ENCODE measurements around the gene DOHH. TPM values are rescaled to one million over a fixed set of nuclear protein-coding genes. Genes with fewer than 3 reads are reported as not detected.

DOHH gene
- polyA plus RNA-seq, 1 donor (not counting 4 experiments of a cell fraction or from before 2014, with no cell fraction given), result 4.2 TPM

- Histone ChIP-seq H3K9me3 (ENCODE audit: control insufficient read depth, low read depth, low read length) (no peaks in the 10 kb centered on the region), H3K36me3 (ENCODE audit: control insufficient read depth in 2 of 2, extremely low read depth in 1 of 2, insufficient read depth in 2 of 2, low read length in 2 of 2) (peaks cover 31% of the 10 kb centered on the region in 2 experiments), H3K79me2 (ENCODE audit: control insufficient read depth, insufficient read depth, low read length) (peaks cover 25% of the 10 kb centered on the region), H3K9me1 (ENCODE audit: control insufficient read depth, extremely low read depth, insufficient read depth, low read length) (no peaks in the 10 kb centered on the region), H3K4me3 (ENCODE audit: control insufficient read depth in 2 of 3, extremely low read depth in 1 of 3, insufficient read depth in 2 of 3, low read depth in 1 of 3, low read length in 3 of 3) (no peak overlapping the region), H3K27ac (ENCODE audit: control insufficient read depth, insufficient read depth, low read length) (no peak overlapping the region), H3K4me1 (ENCODE audit: control insufficient read depth, extremely low read depth, insufficient read depth, low read length) (no peaks in the 10 kb centered on the region), H4K20me1 (ENCODE audit: control insufficient read depth, extremely low read depth, insufficient read depth, low read length) (peaks cover 13% of the 10 kb centered on the region), H3K4me2 (ENCODE audit: control insufficient read depth, extremely low read depth, insufficient read depth, low read depth, low read length) (no peak overlapping the region), H3K9ac (ENCODE audit: control insufficient read depth, extremely low read depth, insufficient read depth, low read length) (no peak overlapping the region), H2AFZ (ENCODE audit: control insufficient read depth, low read length) (no peak overlapping the region), H3K27me3 (ENCODE audit: control insufficient read depth, extremely low read depth, insufficient read depth, low read length) (no peaks in the 10 kb centered on the region)
- TF ChIP-seq, protein P1, sequence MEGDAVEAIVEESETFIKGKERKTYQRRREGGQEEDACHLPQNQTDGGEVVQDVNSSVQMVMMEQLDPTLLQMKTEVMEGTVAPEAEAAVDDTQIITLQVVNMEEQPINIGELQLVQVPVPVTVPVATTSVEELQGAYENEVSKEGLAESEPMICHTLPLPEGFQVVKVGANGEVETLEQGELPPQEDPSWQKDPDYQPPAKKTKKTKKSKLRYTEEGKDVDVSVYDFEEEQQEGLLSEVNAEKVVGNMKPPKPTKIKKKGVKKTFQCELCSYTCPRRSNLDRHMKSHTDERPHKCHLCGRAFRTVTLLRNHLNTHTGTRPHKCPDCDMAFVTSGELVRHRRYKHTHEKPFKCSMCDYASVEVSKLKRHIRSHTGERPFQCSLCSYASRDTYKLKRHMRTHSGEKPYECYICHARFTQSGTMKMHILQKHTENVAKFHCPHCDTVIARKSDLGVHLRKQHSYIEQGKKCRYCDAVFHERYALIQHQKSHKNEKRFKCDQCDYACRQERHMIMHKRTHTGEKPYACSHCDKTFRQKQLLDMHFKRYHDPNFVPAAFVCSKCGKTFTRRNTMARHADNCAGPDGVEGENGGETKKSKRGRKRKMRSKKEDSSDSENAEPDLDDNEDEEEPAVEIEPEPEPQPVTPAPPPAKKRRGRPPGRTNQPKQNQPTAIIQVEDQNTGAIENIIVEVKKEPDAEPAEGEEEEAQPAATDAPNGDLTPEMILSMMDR (optimal IDR thresholded peaks at IDR 0.05 in 1 of 3, IDR thresholded peaks at IDR 0.05 in 1 of 3, conservative IDR thresholded peaks at IDR 0.05 in 1 of 3; ENCODE audit: extremely low read depth in 1 of 3, insufficient read depth in 2 of 3, low read length in 3 of 3), result no peak
- no peak for TF ChIP-seq EZH2 (IDR thresholded peaks at IDR 0.05; ENCODE audit: low read length)
- dilution Hi-C loops (cut with MboI; ENCODE audit: extremely low pct_ligation_motif_present, low sequenced_read_pairs), result no loop called here
- FAIRE-seq (no peak), DNase-seq (ENCODE audit: low read depth, low spot score) (no peak)
Measured at GRCh38 chr19:3441089-3441985, 59.1 kb downstream of the DOHH start.

Small RNAs within 50 kb of the gene (small RNA-seq; reads per million reads assigned to genes)
- gene RF00212 (ENCODE audit: insufficient read length in 3 of 3, low read depth in 3 of 3, low replicate concordance in 1 of 3), result 0 to 0.50 (median 0) reads per million in 3 experiments

Other genes with a start within 250 kb of the DOHH start
- 1.8 to 7.6 TPM (median 2.4 TPM) in 3 replicates for gene NFIC, start 134.1 kb downstream of the DOHH start, polyA plus RNA-seq
- gene SMIM24, start 20.1 kb downstream of the DOHH start, polyA plus RNA-seq, result not detected in 3 replicates
- gene SMIM44, start 17.2 kb downstream of the DOHH start, polyA plus RNA-seq, result not detected in 3 replicates
- 23.3 to 28.1 TPM (median 26.3 TPM) in 3 replicates for gene FZR1, start 5.6 kb upstream of the DOHH start, polyA plus RNA-seq
- gene TEKTIP1, start 38.5 kb upstream of the DOHH start, polyA plus RNA-seq, result not detected in 3 replicates
- 30.0 to 44.7 TPM (median 34.8 TPM) in 3 replicates for gene MFSD12, start 56.9 kb upstream of the DOHH start, polyA plus RNA-seq
- 27.9 to 38.3 TPM (median 27.9 TPM) in 3 replicates for gene HMG20B, start 72.3 kb upstream of the DOHH start, polyA plus RNA-seq
- not detected in 3 replicates for gene GIPC3, start 84.8 kb upstream of the DOHH start, polyA plus RNA-seq
- gene TBXA2R, start 106.2 kb upstream of the DOHH start, polyA plus RNA-seq, result not detected in 3 replicates
- gene CACTIN, start 126.1 kb upstream of the DOHH start, polyA plus RNA-seq, result 10.8 to 15.0 TPM (median 11.1 TPM) in 3 replicates
- 3.6 to 8.2 TPM (median 3.8 TPM) in 3 replicates for gene PIP5K1C, start 199.8 kb upstream of the DOHH start, polyA plus RNA-seq
- gene TJP3, start 207.7 kb upstream of the DOHH start, polyA plus RNA-seq, result 0.02 to 0.08 TPM in 2 of 3 replicates, not detected in the other

Measured in keratinocyte (primary cell).